ENCODE results near the gene LCN10. TPM values are rescaled to one million over a fixed set of nuclear protein-coding genes. Genes with fewer than 3 reads are reported as not detected.

Gene LCN10
- total and polyA plus RNA-seq, 9 of the 15 experiments (the other 6 are each of a cell fraction or from before 2014, with no cell fraction given): 0.10 to 0.21 (median 0.14) TPM; not detected in 6

DNA sequence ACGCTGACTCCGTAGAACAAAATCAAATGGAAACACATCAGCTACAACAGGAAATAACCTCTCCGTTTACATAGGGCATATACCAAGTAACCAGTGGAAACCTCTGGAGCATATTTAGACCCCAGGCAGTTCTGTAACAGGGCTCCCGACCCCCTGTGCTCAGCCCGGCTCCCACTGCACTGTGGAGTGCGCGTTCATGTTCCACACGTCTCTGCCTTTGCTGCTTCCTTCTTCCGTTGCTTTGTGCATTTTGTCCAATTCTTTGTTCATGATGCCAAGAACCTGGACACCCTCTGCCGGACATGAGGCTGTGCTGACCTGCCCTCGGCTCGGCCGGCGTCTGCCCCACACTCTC, 49.6 kb downstream of the LCN10 start:
- Histone ChIP-seq H3K27me3 (ENCODE audit: control insufficient read depth in 2 of 2, insufficient read depth in 2 of 2, low read length in 2 of 2) (no peaks in the 10 kb centered on the region), H3K4me1 (replicated peaks in 1 of 2; ENCODE audit: control insufficient read depth in 2 of 2, insufficient read depth in 2 of 2, low read length in 2 of 2) (peaks cover 9 to 81% of the 10 kb centered on the region in 2 experiments; a peak in 4 of 5 replicates), H3K79me2 (ENCODE audit: control insufficient read depth, insufficient read depth, low read length) (no peaks in the 10 kb centered on the region), H3K4me3 (no peak overlapping the region), H4K20me1 (replicated peaks; ENCODE audit: control insufficient read depth, insufficient read depth, low read length) (no peaks in the 10 kb centered on the region), H3K27ac (ENCODE audit: extremely low read depth, low read depth, low read length) (no peak overlapping the region), H3K9ac (ENCODE audit: insufficient read depth in 1 of 2, low read depth in 2 of 2, low read length in 2 of 2) (peak overlapping the region in 1 of 2 experiments; percentile 15; a peak in 1 of 4 replicates), H3K9me1 (ENCODE audit: control insufficient read depth, insufficient read depth, low read length) (no peaks in the 10 kb centered on the region), H3K9me3 (replicated peaks; ENCODE audit: control insufficient read depth, insufficient read depth, low read depth, low read length) (no peaks in the 10 kb centered on the region), H3K36me3 (ENCODE audit: control insufficient read depth, insufficient read depth, low read length) (no peaks in the 10 kb centered on the region), H2AFZ (ENCODE audit: low read depth, low read length) (no peak overlapping the region), H3K4me2 (ENCODE audit: insufficient read depth, low read length) (no peak overlapping the region)
- CTCF ChIA-PET (ENCODE audit: low intra/inter-chr PET ratio): no interaction called here
- ATAC-seq (no peak), DNase-seq (ENCODE audit: extremely low read depth in 1 of 4, low spot score in 3 of 4) (no peak), FAIRE-seq (peak; percentile 48)
- no TSS peak for BruUV-seq (replicated peaks)
- POLR2A ChIA-PET: interaction anchor here (1.9 kb wide), 1 partner anchor 30 kb away, joined by 5 read pairs; no protein-coding TSS in a partner anchor
- TF ChIP-seq ZNF41 (CRISPR knock-in tag; conservative IDR thresholded peaks at IDR 0.05): no peak
- TF ChIP-seq ZNF583 (CRISPR knock-in tag; IDR thresholded peaks at IDR 0.05): no peak
- no peak for TF ChIP-seq ZFX (CRISPR knock-in tag; IDR thresholded peaks at IDR 0.05)
- TF ChIP-seq HNRNPL (IDR thresholded peaks at IDR 0.05; ENCODE audit: low read depth, low read length): no peak
- TF ChIP-seq CSDE1 (IDR thresholded peaks at IDR 0.05): no peak
- no peak for TF ChIP-seq CCNT2 (IDR thresholded peaks at IDR 0.05; ENCODE audit: borderline replicate concordance, extremely low read depth, insufficient read length, low read depth, low read length)
- TF ChIP-seq HDAC2 (IDR thresholded peaks at IDR 0.05): no peak
- TF ChIP-seq TCF7L2 (IDR thresholded peaks at IDR 0.05; ENCODE audit: low read depth, low read length): no peak
- no peak for TF ChIP-seq TAF9B (IDR thresholded peaks at IDR 0.05; ENCODE audit: partially characterized antibody)
- no peak for TF ChIP-seq BRCA1 (IDR thresholded peaks at IDR 0.05)
- no peak for TF ChIP-seq BRCA1 (CRISPR knock-in tag; IDR thresholded peaks at IDR 0.05)
- TF ChIP-seq, protein P1, sequence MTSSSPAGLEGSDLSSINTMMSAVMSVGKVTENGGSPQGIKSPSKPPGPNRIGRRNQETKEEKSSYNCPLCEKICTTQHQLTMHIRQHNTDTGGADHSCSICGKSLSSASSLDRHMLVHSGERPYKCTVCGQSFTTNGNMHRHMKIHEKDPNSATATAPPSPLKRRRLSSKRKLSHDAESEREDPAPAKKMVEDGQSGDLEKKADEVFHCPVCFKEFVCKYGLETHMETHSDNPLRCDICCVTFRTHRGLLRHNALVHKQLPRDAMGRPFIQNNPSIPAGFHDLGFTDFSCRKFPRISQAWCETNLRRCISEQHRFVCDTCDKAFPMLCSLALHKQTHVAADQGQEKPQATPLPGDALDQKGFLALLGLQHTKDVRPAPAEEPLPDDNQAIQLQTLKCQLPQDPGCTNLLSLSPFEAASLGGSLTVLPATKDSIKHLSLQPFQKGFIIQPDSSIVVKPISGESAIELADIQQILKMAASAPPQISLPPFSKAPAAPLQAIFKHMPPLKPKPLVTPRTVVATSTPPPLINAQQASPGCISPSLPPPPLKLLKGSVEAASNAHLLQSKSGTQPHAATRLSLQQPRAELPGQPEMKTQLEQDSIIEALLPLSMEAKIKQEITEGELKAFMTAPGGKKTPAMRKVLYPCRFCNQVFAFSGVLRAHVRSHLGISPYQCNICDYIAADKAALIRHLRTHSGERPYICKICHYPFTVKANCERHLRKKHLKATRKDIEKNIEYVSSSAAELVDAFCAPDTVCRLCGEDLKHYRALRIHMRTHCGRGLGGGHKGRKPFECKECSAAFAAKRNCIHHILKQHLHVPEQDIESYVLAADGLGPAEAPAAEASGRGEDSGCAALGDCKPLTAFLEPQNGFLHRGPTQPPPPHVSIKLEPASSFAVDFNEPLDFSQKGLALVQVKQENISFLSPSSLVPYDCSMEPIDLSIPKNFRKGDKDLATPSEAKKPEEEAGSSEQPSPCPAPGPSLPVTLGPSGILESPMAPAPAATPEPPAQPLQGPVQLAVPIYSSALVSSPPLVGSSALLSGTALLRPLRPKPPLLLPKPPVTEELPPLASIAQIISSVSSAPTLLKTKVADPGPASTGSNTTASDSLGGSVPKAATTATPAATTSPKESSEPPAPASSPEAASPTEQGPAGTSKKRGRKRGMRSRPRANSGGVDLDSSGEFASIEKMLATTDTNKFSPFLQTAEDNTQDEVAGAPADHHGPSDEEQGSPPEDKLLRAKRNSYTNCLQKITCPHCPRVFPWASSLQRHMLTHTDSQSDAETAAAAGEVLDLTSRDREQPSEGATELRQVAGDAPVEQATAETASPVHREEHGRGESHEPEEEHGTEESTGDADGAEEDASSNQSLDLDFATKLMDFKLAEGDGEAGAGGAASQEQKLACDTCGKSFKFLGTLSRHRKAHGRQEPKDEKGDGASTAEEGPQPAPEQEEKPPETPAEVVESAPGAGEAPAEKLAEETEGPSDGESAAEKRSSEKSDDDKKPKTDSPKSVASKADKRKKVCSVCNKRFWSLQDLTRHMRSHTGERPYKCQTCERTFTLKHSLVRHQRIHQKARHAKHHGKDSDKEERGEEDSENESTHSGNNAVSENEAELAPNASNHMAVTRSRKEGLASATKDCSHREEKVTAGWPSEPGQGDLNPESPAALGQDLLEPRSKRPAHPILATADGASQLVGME (CRISPR knock-in tag; IDR thresholded peaks at IDR 0.05): no peak
- TF ChIP-seq, protein P2, sequence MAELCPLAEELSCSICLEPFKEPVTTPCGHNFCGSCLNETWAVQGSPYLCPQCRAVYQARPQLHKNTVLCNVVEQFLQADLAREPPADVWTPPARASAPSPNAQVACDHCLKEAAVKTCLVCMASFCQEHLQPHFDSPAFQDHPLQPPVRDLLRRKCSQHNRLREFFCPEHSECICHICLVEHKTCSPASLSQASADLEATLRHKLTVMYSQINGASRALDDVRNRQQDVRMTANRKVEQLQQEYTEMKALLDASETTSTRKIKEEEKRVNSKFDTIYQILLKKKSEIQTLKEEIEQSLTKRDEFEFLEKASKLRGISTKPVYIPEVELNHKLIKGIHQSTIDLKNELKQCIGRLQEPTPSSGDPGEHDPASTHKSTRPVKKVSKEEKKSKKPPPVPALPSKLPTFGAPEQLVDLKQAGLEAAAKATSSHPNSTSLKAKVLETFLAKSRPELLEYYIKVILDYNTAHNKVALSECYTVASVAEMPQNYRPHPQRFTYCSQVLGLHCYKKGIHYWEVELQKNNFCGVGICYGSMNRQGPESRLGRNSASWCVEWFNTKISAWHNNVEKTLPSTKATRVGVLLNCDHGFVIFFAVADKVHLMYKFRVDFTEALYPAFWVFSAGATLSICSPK (IDR thresholded peaks at IDR 0.05; ENCODE audit: borderline replicate concordance): no peak
- TF ChIP-seq, protein P3, sequence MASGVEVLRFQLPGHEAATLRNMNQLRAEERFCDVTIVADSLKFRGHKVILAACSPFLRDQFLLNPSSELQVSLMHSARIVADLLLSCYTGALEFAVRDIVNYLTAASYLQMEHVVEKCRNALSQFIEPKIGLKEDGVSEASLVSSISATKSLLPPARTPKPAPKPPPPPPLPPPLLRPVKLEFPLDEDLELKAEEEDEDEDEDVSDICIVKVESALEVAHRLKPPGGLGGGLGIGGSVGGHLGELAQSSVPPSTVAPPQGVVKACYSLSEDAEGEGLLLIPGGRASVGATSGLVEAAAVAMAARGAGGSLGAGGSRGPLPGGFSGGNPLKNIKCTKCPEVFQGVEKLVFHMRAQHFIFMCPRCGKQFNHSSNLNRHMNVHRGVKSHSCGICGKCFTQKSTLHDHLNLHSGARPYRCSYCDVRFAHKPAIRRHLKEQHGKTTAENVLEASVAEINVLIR (CRISPR knock-in tag; IDR thresholded peaks at IDR 0.05): no peak
- no peak for TF ChIP-seq RBM34 (IDR thresholded peaks at IDR 0.05; ENCODE audit: borderline replicate concordance, insufficient read depth, low read length)
- no peak for TF ChIP-seq ZKSCAN3 (CRISPR knock-in tag; IDR thresholded peaks at IDR 0.05)
- no peak for TF ChIP-seq HDAC6 (IDR thresholded peaks at IDR 0.05; ENCODE audit: low read depth, low read length)
- 55% methylated on average over 14 of the region's 14 CpGs for WGBS (ENCODE audit: insufficient coverage, low coverage, missing lambda C conversion rate)
- intact Hi-C loops (cut with micrococcal nuclease) (loop anchor here (5.0 kb wide), 2 partner anchors 46 to 206 kb away; no protein-coding TSS in a partner anchor), in situ Hi-C loops (cut with MboI) (no loop called here)
